Bronchial epithelial cell (primary cell): ENCODE data around the gene FBXL4. TPM values are rescaled to one million over a fixed set of nuclear protein-coding genes. Genes with fewer than 3 reads are reported as not detected.

Experiments used
- DNase-seq: peaks from one replicate; pipeline ENCODE4 v3.0.0-alpha.2; 2010; ENCODE audit warnings: low read depth
- FAIRE-seq: peaks from 2 replicates; lab custom pipeline; 2011; peaks lifted over from hg19 to GRCh38; lab: Jason Lieb, UNC
- H3K27me3 ChIP-seq: 2 replicates; pipeline ENCODE4 v1.5.1; 2011; ENCODE audit warnings: low read length; ENCODE audit not compliant: control insufficient read depth, insufficient read depth
- H3K36me3 ChIP-seq: 2 replicates; pipeline ENCODE4 v1.5.1; 2011; ENCODE audit warnings: low read length; ENCODE audit not compliant: control insufficient read depth, insufficient read depth
- H3K4me3 ChIP-seq: 2 replicates; pipeline ENCODE4 v1.5.1; 2011; ENCODE audit warnings: mild to moderate bottlenecking, low read depth, low read length, control low read depth
- total RNA-seq: library from RNA; depleted of rRNA; stranded (reverse); fragments of >200 nt; gene quantifications from 2 replicates; pipeline ENCODE4 v1.2.1, GENCODE V29; 2014
- TF ChIP-seq, protein P1 (sequence below): IDR thresholded peaks from 2 replicates; pipeline ENCODE4 v1.5.1; 2011; ENCODE audit warnings: mild to moderate bottlenecking, moderate library complexity, low read length, control low read depth, inconsistent platforms; ENCODE audit not compliant: insufficient read depth, severe bottlenecking

The FBXL4 gene
- total RNA-seq, 1 donor from 2014 or later = 12.9 TPM

DNA sequence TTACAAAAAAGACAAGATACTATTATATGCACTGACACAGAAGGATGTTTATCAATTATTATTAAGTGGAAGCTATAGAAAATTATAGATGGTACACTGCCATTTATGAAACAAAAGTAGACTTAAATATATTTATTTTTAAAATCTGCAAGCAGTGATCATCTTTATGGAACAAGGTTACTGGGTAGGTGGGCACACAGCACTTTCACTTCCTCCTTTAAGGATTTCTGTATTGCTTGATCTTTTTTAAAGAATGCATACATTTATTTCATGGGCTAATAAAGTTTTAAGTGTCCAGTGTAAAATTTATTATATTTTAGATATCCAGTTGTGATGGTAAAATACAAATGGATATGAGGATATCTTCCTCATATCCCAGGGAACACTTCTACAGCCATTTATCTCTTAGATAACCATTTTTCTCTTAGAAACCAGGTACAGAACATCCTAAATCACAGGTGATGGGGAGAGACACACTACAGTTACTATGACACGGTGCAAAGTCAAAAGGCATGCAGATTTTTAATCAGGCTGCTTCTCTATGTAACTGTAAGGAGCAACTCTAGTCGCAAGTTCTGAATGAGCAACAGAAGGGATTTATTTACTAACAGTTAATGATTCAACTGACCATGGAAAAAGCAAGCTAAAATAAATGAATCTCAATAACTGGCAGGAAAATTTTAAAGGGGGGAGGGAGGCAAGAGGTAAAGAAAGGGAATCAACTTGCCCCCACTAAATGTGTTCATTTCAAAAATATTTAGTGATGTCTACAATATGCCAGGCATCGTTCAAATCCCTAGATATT is 2.2 kb downstream of the FBXL4 start:
- DNase-seq (no peak), FAIRE-seq (no peak)
- Histone ChIP-seq H3K36me3 (no peaks in the 10 kb centered on the region), H3K4me3 (no peak overlapping the region), H3K27me3 (no peaks in the 10 kb centered on the region)
- TF ChIP-seq, protein P1, sequence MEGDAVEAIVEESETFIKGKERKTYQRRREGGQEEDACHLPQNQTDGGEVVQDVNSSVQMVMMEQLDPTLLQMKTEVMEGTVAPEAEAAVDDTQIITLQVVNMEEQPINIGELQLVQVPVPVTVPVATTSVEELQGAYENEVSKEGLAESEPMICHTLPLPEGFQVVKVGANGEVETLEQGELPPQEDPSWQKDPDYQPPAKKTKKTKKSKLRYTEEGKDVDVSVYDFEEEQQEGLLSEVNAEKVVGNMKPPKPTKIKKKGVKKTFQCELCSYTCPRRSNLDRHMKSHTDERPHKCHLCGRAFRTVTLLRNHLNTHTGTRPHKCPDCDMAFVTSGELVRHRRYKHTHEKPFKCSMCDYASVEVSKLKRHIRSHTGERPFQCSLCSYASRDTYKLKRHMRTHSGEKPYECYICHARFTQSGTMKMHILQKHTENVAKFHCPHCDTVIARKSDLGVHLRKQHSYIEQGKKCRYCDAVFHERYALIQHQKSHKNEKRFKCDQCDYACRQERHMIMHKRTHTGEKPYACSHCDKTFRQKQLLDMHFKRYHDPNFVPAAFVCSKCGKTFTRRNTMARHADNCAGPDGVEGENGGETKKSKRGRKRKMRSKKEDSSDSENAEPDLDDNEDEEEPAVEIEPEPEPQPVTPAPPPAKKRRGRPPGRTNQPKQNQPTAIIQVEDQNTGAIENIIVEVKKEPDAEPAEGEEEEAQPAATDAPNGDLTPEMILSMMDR = no peak

DNA sequence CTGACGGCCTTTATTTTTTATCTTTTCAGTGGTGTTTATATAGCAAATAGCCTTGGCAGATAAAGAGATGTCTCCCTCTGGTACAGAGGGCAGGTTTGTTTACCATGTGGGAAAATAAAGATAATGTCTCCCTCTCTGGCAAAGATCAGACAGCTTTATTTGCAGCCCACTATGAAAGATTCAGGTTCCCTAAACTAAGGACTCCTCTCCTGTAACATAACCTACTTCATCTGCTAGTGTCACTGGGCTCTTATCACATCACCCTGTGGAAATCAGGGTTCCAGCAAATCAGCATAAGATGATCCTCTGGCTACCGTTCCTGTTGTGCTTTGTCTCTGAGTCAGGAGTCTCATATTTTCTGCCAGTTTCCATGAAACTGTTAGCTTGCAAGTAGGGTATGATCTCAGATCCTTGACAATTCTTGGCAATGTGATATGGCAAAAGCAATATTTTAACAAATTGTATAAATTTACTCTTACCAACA is 3.1 kb downstream of the FBXL4 start:
- Histone ChIP-seq H3K27me3 (no peaks in the 10 kb centered on the region), H3K36me3 (no peaks in the 10 kb centered on the region), H3K4me3 (no peak overlapping the region)
- DNase-seq = peak; percentile 59
- no peak for FAIRE-seq
- TF ChIP-seq, protein P1 = no peak

DNA sequence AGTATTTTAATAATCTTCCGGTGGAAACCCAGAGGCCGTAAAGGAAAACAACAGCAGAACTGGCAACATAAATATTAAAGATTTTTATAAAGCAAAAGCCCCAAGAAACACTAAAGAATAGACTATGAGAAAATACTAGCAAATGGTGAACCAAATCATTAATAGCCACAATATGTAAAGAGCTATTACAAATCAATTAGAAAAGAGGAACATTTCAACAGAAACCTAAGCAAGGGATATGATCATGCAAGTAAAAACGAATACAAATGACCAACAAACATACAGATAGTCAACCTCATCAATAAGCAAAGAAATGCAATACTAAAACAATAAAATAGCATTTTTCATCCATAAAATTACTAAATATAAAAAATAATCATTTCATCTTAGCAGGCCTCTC is 3.6 kb downstream of the FBXL4 start:
- FAIRE-seq (no peak), DNase-seq (no peak)
- no peak overlapping the region for H3K4me3 ChIP-seq
- no peaks in the 10 kb centered on the region for H3K27me3 ChIP-seq
- TF ChIP-seq, protein P1 = no peak
- H3K36me3 ChIP-seq = no peaks in the 10 kb centered on the region

DNA sequence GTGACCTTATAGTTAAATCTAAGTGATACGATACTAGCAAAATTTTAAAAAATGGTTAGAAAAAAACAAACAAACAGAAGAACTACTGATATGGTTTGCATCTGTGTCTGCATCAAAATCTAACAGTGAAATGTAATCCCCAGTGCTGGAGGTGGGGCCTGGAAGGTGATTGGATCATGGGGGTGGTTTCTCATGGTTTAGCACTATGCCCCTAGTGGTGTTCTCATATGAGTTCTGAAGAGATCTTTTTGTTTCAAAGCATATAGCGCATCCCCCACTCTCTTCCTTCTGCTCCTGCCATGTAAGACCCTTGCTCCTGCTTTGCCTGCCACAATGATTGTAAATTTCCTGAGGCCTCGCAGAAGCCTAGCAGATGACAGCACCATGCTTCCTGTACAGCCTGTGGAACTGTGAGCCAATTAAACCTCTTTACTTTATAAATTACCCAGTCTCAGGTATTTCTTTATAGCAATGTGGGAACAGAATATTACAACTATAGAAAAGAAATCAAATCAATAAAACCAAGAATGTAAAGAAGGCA is 5.4 kb downstream of the FBXL4 start:
- TF ChIP-seq, protein P1 = no peak
- Histone ChIP-seq H3K27me3 (no peaks in the 10 kb centered on the region), H3K4me3 (no peak overlapping the region), H3K36me3 (no peaks in the 10 kb centered on the region)
- FAIRE-seq (no peak), DNase-seq (no peak)

DNA sequence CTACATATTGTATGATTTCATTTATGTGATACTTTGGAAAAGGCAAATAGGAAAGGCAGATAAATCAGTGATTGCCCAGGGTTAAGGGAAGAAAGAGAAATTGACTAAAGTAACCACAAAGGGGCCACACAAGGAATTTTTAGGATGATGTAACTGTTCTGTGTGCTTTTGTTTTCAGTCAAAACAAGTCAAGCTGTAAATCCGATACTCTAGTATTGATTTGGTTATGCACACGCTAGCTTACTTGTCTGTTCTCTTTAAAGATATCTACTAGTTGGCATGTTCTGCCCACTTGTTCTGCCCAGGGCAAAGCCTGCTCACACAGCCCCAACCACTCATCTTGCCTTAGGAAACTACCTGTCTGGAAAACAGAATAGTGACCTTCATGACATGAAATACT is 6.4 kb downstream of the FBXL4 start:
- FAIRE-seq = no peak
- no peaks in the 10 kb centered on the region for H3K27me3 ChIP-seq
- no peak overlapping the region for H3K4me3 ChIP-seq
- DNase-seq = no peak
- H3K36me3 ChIP-seq = no peaks in the 10 kb centered on the region
- TF ChIP-seq, protein P1 = no peak

DNA sequence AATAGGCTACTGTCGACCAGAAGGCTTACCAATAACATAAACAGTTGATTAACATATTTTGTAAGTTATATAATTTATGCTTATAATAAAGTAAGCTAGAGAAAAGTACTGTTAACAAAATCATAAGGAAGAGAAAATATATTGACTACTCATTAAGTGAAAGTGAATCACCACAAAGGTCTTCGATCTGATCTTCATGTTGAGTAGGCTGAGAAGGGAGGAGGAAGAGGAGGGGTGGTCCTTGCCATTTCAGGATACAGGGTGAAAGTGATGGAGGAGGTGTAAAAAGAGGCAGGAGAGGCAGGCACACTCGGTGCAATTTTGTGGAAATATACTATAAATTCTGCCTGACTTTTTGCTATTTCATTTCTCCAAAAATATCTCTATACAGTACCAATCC is 10.4 kb downstream of the FBXL4 start:
- FAIRE-seq (no peak), DNase-seq (no peak)
- TF ChIP-seq, protein P1 = no peak
- Histone ChIP-seq H3K27me3 (no peaks in the 10 kb centered on the region), H3K4me3 (no peak overlapping the region), H3K36me3 (no peaks in the 10 kb centered on the region)
